ENCODE measurements around the gene TNFSF8. TPM values are rescaled to one million over a fixed set of nuclear protein-coding genes. Genes with fewer than 3 reads are reported as not detected.

TNFSF8 gene
- total RNA-seq, 2 experiments from 2014 or later: 27.7 to 50.3 TPM

- ChIA-PET POLR2A (interaction anchor here (1.1 kb wide), 1 partner anchor 16 kb away, joined by 4 read pairs; no protein-coding TSS in a partner anchor), CTCF (ENCODE audit: unreplicated experiment) (no interaction called here)
- TF ChIP-seq CTCF (conservative IDR thresholded peaks at IDR 0.05; ENCODE audit: low read length) (no peak), EZH2phosphoT487 (IDR thresholded peaks at IDR 0.05; ENCODE audit: borderline replicate concordance, low read depth, low read length) (no peak)
- intact Hi-C loops (cut with micrococcal nuclease; ENCODE audit: unreplicated experiment): no loop called here
- Histone ChIP-seq H3K4me1 (ENCODE audit: insufficient read depth, low read length, poor library complexity, severe bottlenecking) (no peaks in the 10 kb centered on the region), H3K9me2 (ENCODE audit: insufficient read depth, low read length) (no peaks in the 10 kb centered on the region), H3K36me3 (ENCODE audit: insufficient read depth, low read length) (no peaks in the 10 kb centered on the region), H3K4me3 (ENCODE audit: low read depth, low read length, poor library complexity, severe bottlenecking) (no peak overlapping the region), H3K4me2 (ENCODE audit: low read length) (no peak overlapping the region), H3K9me3 (ENCODE audit: low read length) (no peaks in the 10 kb centered on the region), H4K20me1 (ENCODE audit: insufficient read depth, low read length) (no peaks in the 10 kb centered on the region), H3K79me2 (ENCODE audit: insufficient read depth, low read depth, low read length) (no peaks in the 10 kb centered on the region), H2AFZ (ENCODE audit: low read length) (no peak overlapping the region), H3K27ac (ENCODE audit: low read depth, low read length, poor library complexity, severe bottlenecking) (no peak overlapping the region)
- BruUV-seq (replicated peaks): no TSS peak
- no peak for DNase-seq (ENCODE audit: low spot score)
Measured at GRCh38 chr9:114852050-114852594, 78.3 kb downstream of the TNFSF8 start.

- POLR2A ChIA-PET: no interaction called here
- no peak for DNase-seq (ENCODE audit: low spot score)
- Histone ChIP-seq H3K4me2 (ENCODE audit: low read length) (no peak overlapping the region), H3K36me3 (ENCODE audit: insufficient read depth, low read length) (no peaks in the 10 kb centered on the region), H3K4me3 (ENCODE audit: low read depth, low read length, poor library complexity, severe bottlenecking) (no peak overlapping the region), H3K9me2 (ENCODE audit: insufficient read depth, low read length) (no peaks in the 10 kb centered on the region), H3K79me2 (ENCODE audit: insufficient read depth, low read depth, low read length) (no peaks in the 10 kb centered on the region), H2AFZ (ENCODE audit: low read length) (no peak overlapping the region), H3K4me1 (ENCODE audit: insufficient read depth, low read length, poor library complexity, severe bottlenecking) (no peaks in the 10 kb centered on the region), H3K27ac (ENCODE audit: low read depth, low read length, poor library complexity, severe bottlenecking) (no peak overlapping the region), H3K9me3 (ENCODE audit: low read length) (no peaks in the 10 kb centered on the region), H4K20me1 (ENCODE audit: insufficient read depth, low read length) (no peaks in the 10 kb centered on the region)
- intact Hi-C loops (cut with micrococcal nuclease; ENCODE audit: unreplicated experiment): no loop called here
- no peak for TF ChIP-seq CTCF (conservative IDR thresholded peaks at IDR 0.05; ENCODE audit: low read length)
- TF ChIP-seq EZH2phosphoT487 (IDR thresholded peaks at IDR 0.05; ENCODE audit: borderline replicate concordance, low read depth, low read length): no peak
- CTCF ChIA-PET (ENCODE audit: unreplicated experiment): no interaction called here
- no TSS peak for BruUV-seq (replicated peaks)
Measured at GRCh38 chr9:114851306-114851705, 79.1 kb downstream of the TNFSF8 start.

Other genes starting within 250 kb of the TNFSF8 start
- not detected in 2 replicates for gene TEX48, start 248.4 kb downstream of the TNFSF8 start, total RNA-seq (2014; rRNA removed; shearing (Covaris generic))
- not detected in 2 replicates for gene TEX48, start 248.4 kb downstream of the TNFSF8 start, total RNA-seq (2022)
- gene TNFSF15, start 124.6 kb downstream of the TNFSF8 start, total RNA-seq (2014; rRNA removed; shearing (Covaris generic)): 0.08 TPM in 1 of 2 replicates, not detected in the other
- gene TNFSF15, start 124.6 kb downstream of the TNFSF8 start, total RNA-seq (2022): 0.09 and 0.23 TPM in 2 replicates
- gene TNC, start 187.6 kb upstream of the TNFSF8 start, total RNA-seq (2014; rRNA removed; shearing (Covaris generic)): not detected in 2 replicates
- not detected in 2 replicates for gene TNC, start 187.6 kb upstream of the TNFSF8 start, total RNA-seq (2022)